Measurements from ENCODE around the gene MED17.
"Not testable (repeated sequence)": the region's sequence is repeated elsewhere in the genome, so short reads cannot be mapped to it uniquely, and the experiment has no call there.

The MED17 gene

GRCh38 chr11:93757924-93758865, 25.9 kb upstream of the MED17 start:
- DNase-seq (ENCODE audit: low read depth): no peak
- TF ChIP-seq CTCF (IDR thresholded peaks at IDR 0.05; ENCODE audit: low read length, missing control alignments): no peak
- H3K4me3 ChIP-seq (replicated peaks; ENCODE audit: low read depth, low read length): no peak overlapping the region

GRCh38 chr11:93759123-93759522, 25.0 kb upstream of the MED17 start:
- not testable (repeated sequence) for DNase-seq (ENCODE audit: low read depth); H3K4me3 ChIP-seq (replicated peaks; ENCODE audit: low read depth, low read length)

- no peak for DNase-seq (ENCODE audit: low read depth)
- TF ChIP-seq CTCF (IDR thresholded peaks at IDR 0.05; ENCODE audit: low read length, missing control alignments): no peak
- no peak overlapping the region for H3K4me3 ChIP-seq (replicated peaks; ENCODE audit: low read depth, low read length)
Measured at GRCh38 chr11:93761910-93762309, 22.2 kb upstream of the MED17 start.

GRCh38 chr11:93765551-93765950, 18.5 kb upstream of the MED17 start:
- H3K4me3 ChIP-seq (replicated peaks; ENCODE audit: low read depth, low read length): no peak overlapping the region
- DNase-seq (ENCODE audit: low read depth): no peak
- TF ChIP-seq CTCF (IDR thresholded peaks at IDR 0.05; ENCODE audit: low read length, missing control alignments): no peak

- no peak overlapping the region for H3K4me3 ChIP-seq (replicated peaks; ENCODE audit: low read depth, low read length)
- no peak for DNase-seq (ENCODE audit: low read depth)
- no peak for TF ChIP-seq CTCF (IDR thresholded peaks at IDR 0.05; ENCODE audit: low read length, missing control alignments)
Measured at GRCh38 chr11:93766504-93766903, 17.6 kb upstream of the MED17 start.

GRCh38 chr11:93767018-93767417, 17.1 kb upstream of the MED17 start:
- H3K4me3 ChIP-seq (replicated peaks; ENCODE audit: low read depth, low read length): no peak overlapping the region
- TF ChIP-seq CTCF (IDR thresholded peaks at IDR 0.05; ENCODE audit: low read length, missing control alignments): no peak
- DNase-seq (ENCODE audit: low read depth): no peak

GRCh38 chr11:93770160-93770559, 13.9 kb upstream of the MED17 start:
- no peak overlapping the region for H3K4me3 ChIP-seq (replicated peaks; ENCODE audit: low read depth, low read length)
- TF ChIP-seq CTCF (IDR thresholded peaks at IDR 0.05; ENCODE audit: low read length, missing control alignments): no peak
- DNase-seq (ENCODE audit: low read depth): no peak
